ENCODE results near the gene KCTD10.

DNA sequence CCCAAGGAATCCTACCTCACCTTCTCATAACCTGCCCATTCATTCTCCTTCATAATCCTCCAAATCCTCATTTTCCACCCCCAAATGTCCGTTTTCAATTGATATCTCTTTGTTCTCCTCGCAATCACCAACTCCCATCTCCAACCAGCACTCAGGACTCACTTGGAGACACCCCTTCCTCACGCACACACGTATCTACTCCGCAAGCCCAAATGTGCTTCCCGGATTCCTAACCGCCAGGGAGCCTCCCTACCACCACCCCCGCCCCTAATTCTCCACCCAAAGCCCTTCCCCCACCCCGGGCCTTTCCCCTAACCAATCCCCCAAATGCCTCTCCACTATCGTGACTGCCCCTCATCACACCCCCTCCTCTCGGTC lies 304 bp downstream of the KCTD10 start:
- TF ChIP-seq CTCF (conservative IDR thresholded peaks at IDR 0.05; ENCODE audit: low read depth, low read length) (no peak), EZH2 (IDR thresholded peaks at IDR 0.05; ENCODE audit: borderline replicate concordance, low read depth, low read length, poor library complexity, severe bottlenecking) (no peak)

All from A673 (cell line).